Activated naive CD4-positive, alpha-beta T cell (primary cell): ENCODE data around the gene AMBRA1.
"Not testable (repeated sequence)": the region's sequence is repeated elsewhere in the genome, so short reads cannot be mapped to it uniquely, and the experiment has no call there.

ENCODE experiments used
- DNase-seq, 4 experiments: peaks; one replicate each; lab custom pipeline; 2025; lab: John Stamatoyannopoulos, UW

Gene AMBRA1

GRCh38 chr11:46529928-46530574 lies 63.8 kb downstream of the AMBRA1 start:
- DNase-seq, result no peak

- peak; percentile 4 to 60 (median 30) for DNase-seq
Measured at GRCh38 chr11:46529095-46529905, 64.5 kb downstream of the AMBRA1 start.

GRCh38 chr11:46528445-46529094 lies 65.3 kb downstream of the AMBRA1 start:
- DNase-seq, result no peak

- no peak for DNase-seq
Measured at GRCh38 chr11:46527591-46528130, 66.2 kb downstream of the AMBRA1 start.

- DNase-seq, result no peak
Measured at GRCh38 chr11:46526216-46527215, 67.3 kb downstream of the AMBRA1 start.

GRCh38 chr11:46524201-46524770 lies 69.5 kb downstream of the AMBRA1 start:
- no peak for DNase-seq

GRCh38 chr11:46523290-46523689 lies 70.5 kb downstream of the AMBRA1 start:
- DNase-seq, result no peak

GRCh38 chr11:46522682-46523281 lies 71.0 kb downstream of the AMBRA1 start:
- no peak for DNase-seq

- no peak for DNase-seq
Measured at GRCh38 chr11:46521961-46522681, 71.7 kb downstream of the AMBRA1 start.

GRCh38 chr11:46520971-46521745 lies 72.7 kb downstream of the AMBRA1 start:
- DNase-seq, result no peak

GRCh38 chr11:46519351-46519750 lies 74.5 kb downstream of the AMBRA1 start:
- no peak for DNase-seq

- DNase-seq, result not testable (repeated sequence)
Measured at GRCh38 chr11:46518928-46519327, 74.9 kb downstream of the AMBRA1 start.

- DNase-seq, result no peak
Measured at GRCh38 chr11:46514370-46514769, 79.5 kb downstream of the AMBRA1 start.

- DNase-seq, result no peak
Measured at GRCh38 chr11:46513934-46514342, 79.9 kb downstream of the AMBRA1 start.

- no peak for DNase-seq
Measured at GRCh38 chr11:46512261-46512881, 81.5 kb downstream of the AMBRA1 start.

- DNase-seq, result no peak
Measured at GRCh38 chr11:46511342-46511741, 82.5 kb downstream of the AMBRA1 start.

GRCh38 chr11:46508360-46508759 lies 85.5 kb downstream of the AMBRA1 start:
- no peak for DNase-seq

GRCh38 chr11:46506483-46506791 lies 87.4 kb downstream of the AMBRA1 start:
- no peak for DNase-seq
